Neuronal stem cell (in vitro differentiated cells): Measurements from ENCODE around the gene FAM81B.

Experiments used
- DNase-seq: peaks from one replicate; pipeline ENCODE4 v3.0.0-alpha.2; 2013; ENCODE audit warnings: low spot score
- H2AFZ ChIP-seq: one replicate; pipeline ENCODE4 v1.6.1; 2013; ENCODE audit warnings: mild to moderate bottlenecking, low read length, inconsistent platforms
- H2AK5ac ChIP-seq: 2 replicates; pipeline ENCODE4 v1.6.1; 2013; ENCODE audit warnings: low read depth, mild to moderate bottlenecking, inconsistent platforms, low read length, moderate library complexity, mixed read lengths
- H2BK120ac ChIP-seq: 2 replicates; pipeline ENCODE4 v1.6.1; 2013; ENCODE audit warnings: low read depth, mild to moderate bottlenecking, inconsistent platforms, low read length, moderate library complexity, mixed read lengths
- H2BK12ac ChIP-seq: one replicate; pipeline ENCODE4 v1.6.1; 2013; ENCODE audit warnings: low read length, inconsistent platforms
- H2BK15ac ChIP-seq: 2 replicates; pipeline ENCODE4 v1.6.1; 2013; ENCODE audit warnings: mild to moderate bottlenecking, low read length, inconsistent platforms, mixed read lengths
- H2BK5ac ChIP-seq: one replicate; pipeline ENCODE4 v1.6.1; 2013; ENCODE audit warnings: inconsistent platforms, mild to moderate bottlenecking, low read length, moderate library complexity
- H3K14ac ChIP-seq: one replicate; pipeline ENCODE4 v1.6.1; 2013; ENCODE audit warnings: low read length, inconsistent platforms
- H3K18ac ChIP-seq: 2 replicates; pipeline ENCODE4 v1.6.1; 2013; ENCODE audit warnings: low read length, inconsistent platforms
- H3K23ac ChIP-seq: 2 replicates; pipeline ENCODE4 v1.6.1; 2013; ENCODE audit warnings: low read depth, mild to moderate bottlenecking, mixed read lengths, low read length, inconsistent platforms; ENCODE audit not compliant: poor library complexity
- H3K27ac ChIP-seq: replicated peaks from 3 replicates; pipeline ENCODE4 v1.5.1; 2013; ENCODE audit warnings: low read length, inconsistent platforms
- H3K27me3 ChIP-seq, 3 experiments: 2 replicates each; pipeline ENCODE4 v1.6.1; 2013; ENCODE audit warnings: low read length in 3 of 3, mild to moderate bottlenecking in 2 of 3, inconsistent platforms in 1 of 3, low read depth in 1 of 3, mixed read lengths in 1 of 3, moderate library complexity in 1 of 3; ENCODE audit not compliant: control insufficient read depth in 3 of 3, insufficient read depth in 3 of 3
- H3K36me3 ChIP-seq, 2 donors: replicated peaks in 1 of 2; 2 replicates each; pipeline ENCODE4 v1.6.1; 2013; ENCODE audit warnings: low read length in 2 of 2; ENCODE audit not compliant: control insufficient read depth in 2 of 2, insufficient read depth in 2 of 2
- H3K4ac ChIP-seq: 2 replicates; pipeline ENCODE4 v1.6.1; 2013; ENCODE audit warnings: inconsistent platforms, mild to moderate bottlenecking, low read length, moderate library complexity
- H3K4me1 ChIP-seq, 2 donors: 1 replicate in 1 of 2; 2 replicates in 1 of 2; pipeline ENCODE4 v1.6.1; 2013; ENCODE audit warnings: low read length in 2 of 2, low read depth in 1 of 2; ENCODE audit not compliant: control insufficient read depth in 2 of 2, insufficient read depth in 1 of 2
- H3K4me2 ChIP-seq: one replicate; pipeline ENCODE4 v1.6.1; 2013; ENCODE audit warnings: mild to moderate bottlenecking, low read length, inconsistent platforms; ENCODE audit not compliant: insufficient read depth, poor library complexity, severe bottlenecking
- H3K4me3 ChIP-seq, 2 donors: 2 replicates each; pipeline ENCODE4 v1.5.1; 2013; ENCODE audit warnings: low read length in 2 of 2, mild to moderate bottlenecking in 2 of 2, inconsistent platforms in 1 of 2, moderate library complexity in 1 of 2
- H3K79me1 ChIP-seq: one replicate; pipeline ENCODE4 v1.6.1; 2013; ENCODE audit warnings: low read depth, mild to moderate bottlenecking, inconsistent platforms, low read length, moderate library complexity
- H3K9ac ChIP-seq: one replicate; pipeline ENCODE4 v1.6.1; 2013; ENCODE audit warnings: mild to moderate bottlenecking, low read depth, low read length, inconsistent platforms; ENCODE audit not compliant: poor library complexity
- H3K9me3 ChIP-seq, 2 donors: replicated peaks in 1 of 2; 2 replicates each; pipeline versions ENCODE3 to v1.6.1; 2013; ENCODE audit warnings: low read length in 2 of 2, mild to moderate bottlenecking in 2 of 2, inconsistent platforms in 1 of 2, low read depth in 1 of 2, mixed read lengths in 1 of 2, moderate library complexity in 1 of 2; ENCODE audit not compliant: control insufficient read depth in 2 of 2, insufficient read depth in 1 of 2
- H4K8ac ChIP-seq: one replicate; pipeline ENCODE4 v1.6.1; 2013; ENCODE audit warnings: low read depth, mild to moderate bottlenecking, inconsistent platforms, low read length, moderate library complexity
- H4K91ac ChIP-seq: one replicate; pipeline ENCODE4 v1.6.1; 2013; ENCODE audit warnings: low read length, low read depth, mild to moderate bottlenecking, inconsistent platforms; ENCODE audit not compliant: poor library complexity
- WGBS, 2 donors: extraction: QIAGEN DNeasy Blood & Tissue Kit; methylation state at CpG; one replicate each; pipeline ENCODE4 v1.1.7; 2013; ENCODE audit warnings: missing lambda C conversion rate in 2 of 2, mixed read lengths in 1 of 2; ENCODE audit not compliant: insufficient read length in 2 of 2, insufficient replicate concordance in 1 of 2; ENCODE audit errors: extremely low coverage in 2 of 2; 5-methylcytosine and 5-hydroxymethylcytosine counted together

Gene FAM81B

DNA sequence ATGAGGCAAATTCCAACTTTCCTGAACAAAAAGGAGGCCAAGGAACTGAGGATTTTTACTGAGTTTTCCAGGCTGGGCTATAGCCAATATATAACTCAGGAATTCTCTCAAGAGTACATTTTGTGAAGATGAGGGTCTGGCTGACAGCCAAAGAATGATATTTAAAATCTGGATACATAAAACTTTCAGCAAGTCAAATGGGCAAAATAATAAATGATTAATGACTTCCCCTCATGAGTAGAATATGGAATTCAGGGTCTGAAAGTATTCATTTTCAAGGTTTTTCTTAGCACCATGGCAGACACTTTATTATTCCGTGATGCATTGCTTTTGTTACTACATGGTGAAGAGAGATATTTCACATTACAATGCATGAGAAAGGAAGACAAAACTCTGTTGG, 7.8 kb downstream of the FAM81B start:
- Histone ChIP-seq H3K36me3 (no peaks in the 10 kb centered on the region), H2AK5ac (no peak overlapping the region), H3K27ac (no peak overlapping the region), H2BK120ac (no peak overlapping the region), H3K4me2 (no peak overlapping the region), H3K9me3 (no peaks in the 10 kb centered on the region), H3K4me3 (no peak overlapping the region), H3K23ac (no peak overlapping the region), H3K9ac (no peak overlapping the region), H2BK5ac (no peak overlapping the region), H4K8ac (no peak overlapping the region), H3K4ac (no peak overlapping the region), H3K14ac (no peak overlapping the region), H3K18ac (no peak overlapping the region), H2BK15ac (no peak overlapping the region), H2BK12ac (no peak overlapping the region), H4K91ac (no peak overlapping the region), H3K27me3 (no peaks in the 10 kb centered on the region), H2AFZ (no peak overlapping the region), H3K4me1 (no peaks in the 10 kb centered on the region), H3K79me1 (no peaks in the 10 kb centered on the region)
- no CpG with 5 or more reads among the region's 1 CpG for WGBS, 2 donors
- no peak for DNase-seq

- Histone ChIP-seq H3K4me3 (no peak overlapping the region), H2BK15ac (no peak overlapping the region), H3K14ac (no peak overlapping the region), H3K4me1 (no peaks in the 10 kb centered on the region), H4K91ac (no peak overlapping the region), H3K4me2 (no peak overlapping the region), H4K8ac (no peak overlapping the region), H2AK5ac (no peak overlapping the region), H2BK12ac (no peak overlapping the region), H2BK120ac (no peak overlapping the region), H2BK5ac (no peak overlapping the region), H3K36me3 (no peaks in the 10 kb centered on the region), H3K9ac (no peak overlapping the region), H3K4ac (no peak overlapping the region), H3K18ac (no peak overlapping the region), H3K27ac (no peak overlapping the region), H2AFZ (no peak overlapping the region), H3K9me3 (no peaks in the 10 kb centered on the region), H3K23ac (no peak overlapping the region), H3K27me3 (peaks cover 0 to 1% (median 0%) of the 10 kb centered on the region in 3 experiments), H3K79me1 (no peaks in the 10 kb centered on the region)
- no CpG with 5 or more reads among the region's 3 CpGs for WGBS, 2 donors
- no peak for DNase-seq
Measured at GRCh38 chr5:95401626-95402025, 10.5 kb downstream of the FAM81B start.

DNA sequence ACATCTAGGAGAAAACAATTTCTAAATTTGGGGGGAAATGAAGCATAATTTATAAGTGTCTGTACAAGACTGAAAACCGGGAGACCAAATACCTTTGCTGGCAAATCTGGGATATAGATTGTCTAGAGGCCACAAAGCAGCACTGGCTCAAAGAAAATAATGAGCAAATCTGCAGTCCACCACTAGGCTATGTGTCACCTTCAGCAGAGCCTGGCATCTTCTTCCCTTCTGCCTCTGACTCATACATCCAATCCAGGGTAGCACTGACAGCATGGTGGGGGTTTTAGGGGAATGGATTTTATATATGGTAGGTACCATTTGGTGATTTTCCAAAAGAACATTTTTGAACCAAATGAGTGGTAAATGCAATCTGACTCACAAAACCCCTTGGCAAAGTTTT, 12.8 kb downstream of the FAM81B start:
- no peaks in the 10 kb centered on the region for H3K79me1 ChIP-seq
- no peak overlapping the region for H2BK12ac ChIP-seq
- H3K27ac ChIP-seq: no peak overlapping the region
- no peak overlapping the region for H2BK5ac ChIP-seq
- H2BK120ac ChIP-seq: no peak overlapping the region
- no peak overlapping the region for H3K14ac ChIP-seq
- H4K8ac ChIP-seq: no peak overlapping the region
- no peaks in the 10 kb centered on the region for H3K9me3 ChIP-seq
- H3K23ac ChIP-seq: no peak overlapping the region
- H3K4me2 ChIP-seq: no peak overlapping the region
- H3K4me1 ChIP-seq: no peaks in the 10 kb centered on the region
- no peak overlapping the region for H2AFZ ChIP-seq
- WGBS, 2 donors: no CpG with 5 or more reads among the region's 1 CpG
- no peak overlapping the region for H2BK15ac ChIP-seq
- no peak overlapping the region for H3K9ac ChIP-seq
- H4K91ac ChIP-seq: no peak overlapping the region
- no peak overlapping the region for H3K18ac ChIP-seq
- no peaks in the 10 kb centered on the region for H3K36me3 ChIP-seq
- peaks cover 0 to 1% (median 0%) of the 10 kb centered on the region in 3 experiments for H3K27me3 ChIP-seq
- no peak overlapping the region for H3K4ac ChIP-seq
- no peak for DNase-seq
- no peak overlapping the region for H3K4me3 ChIP-seq
- H2AK5ac ChIP-seq: no peak overlapping the region

DNA sequence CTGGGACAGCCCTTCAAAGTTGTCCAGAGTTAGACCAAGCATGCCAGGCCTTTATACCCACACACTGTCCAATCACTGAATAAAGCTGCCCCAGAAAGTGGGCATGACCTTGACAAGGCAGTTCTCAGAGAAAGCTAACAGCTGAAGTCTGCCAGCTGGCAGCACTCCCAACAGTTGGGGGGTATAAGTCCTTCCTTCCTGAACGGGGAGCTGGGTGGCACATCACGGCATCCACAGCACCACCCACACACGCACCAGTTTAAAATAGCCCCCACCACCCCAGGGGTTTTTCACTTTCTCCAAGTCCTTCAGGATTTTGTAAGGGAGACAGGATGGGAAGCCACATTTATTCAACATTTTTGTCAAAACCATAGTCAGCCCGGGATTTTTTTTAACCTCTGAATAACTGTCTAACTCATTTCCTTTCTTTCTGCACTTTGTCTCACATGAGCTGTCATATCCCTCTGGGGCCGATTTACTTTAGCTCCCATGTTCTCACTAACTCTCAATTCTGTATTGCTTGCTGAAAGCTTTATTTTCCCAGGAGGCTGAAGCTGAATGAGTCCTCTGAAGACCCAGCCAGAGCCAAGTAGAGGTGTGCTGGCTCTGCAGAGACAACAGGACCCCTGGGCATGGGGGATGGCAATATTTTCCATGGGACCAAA, 15.4 kb downstream of the FAM81B start:
- H3K27ac ChIP-seq: no peak overlapping the region
- no peak overlapping the region for H2BK12ac ChIP-seq
- H3K79me1 ChIP-seq: no peaks in the 10 kb centered on the region
- H2AFZ ChIP-seq: no peak overlapping the region
- H3K14ac ChIP-seq: no peak overlapping the region
- no peak for DNase-seq
- no peak overlapping the region for H3K9ac ChIP-seq
- H4K8ac ChIP-seq: no peak overlapping the region
- no peaks in the 10 kb centered on the region for H3K4me1 ChIP-seq
- H3K18ac ChIP-seq: no peak overlapping the region
- no peak overlapping the region for H3K4me2 ChIP-seq
- no peak overlapping the region for H2BK120ac ChIP-seq
- H3K23ac ChIP-seq: no peak overlapping the region
- no peak overlapping the region for H3K4ac ChIP-seq
- peaks cover 0 to 1% (median 0%) of the 10 kb centered on the region in 3 experiments for H3K27me3 ChIP-seq
- no peak overlapping the region for H2AK5ac ChIP-seq
- H4K91ac ChIP-seq: no peak overlapping the region
- no peak overlapping the region for H2BK5ac ChIP-seq
- no peak overlapping the region for H2BK15ac ChIP-seq
- H3K9me3 ChIP-seq: no peaks in the 10 kb centered on the region
- no CpG with 5 or more reads among the region's 5 CpGs for WGBS, 2 donors
- no peak overlapping the region for H3K4me3 ChIP-seq
- H3K36me3 ChIP-seq: no peaks in the 10 kb centered on the region
